RWPE1 (cell line): ENCODE results near the gene CDK3.

Source experiments
- CTCF ChIA-PET: fragments of 350-600 bp; sonication (Branson Sonifier 250); formaldehyde crosslinking; extraction: SDS; loops from one replicate; lab custom pipeline; 2021; lab: Yijun Ruan, JAX
- POLR2A ChIA-PET: fragments of 400-600 bp; formaldehyde crosslinking; extraction: SDS; loops from one replicate; lab custom pipeline; 2020; ENCODE audit warnings: antibody characterized with exemption; ENCODE audit not compliant: low non-redundant PET; lab: Yijun Ruan, JAX
- DNase-seq: peaks from one replicate; pipeline ENCODE4 v3.0.0; 2012; ENCODE audit warnings: low spot score
- H3K27ac ChIP-seq: fragments of 450-650 bp; 2 replicates; pipeline ENCODE4 v1.5.1; 2017
- CTCF ChIP-seq: fragments of 450-650 bp; conservative IDR thresholded peaks from 2 replicates; pipeline ENCODE4 v1.5.1; 2017; ENCODE audit warnings: low read depth, mild to moderate bottlenecking

CDK3 gene

GRCh38 chr17:76017481-76018339 lies 17.1 kb downstream of the CDK3 start:
- no peak for DNase-seq
- no peak for TF ChIP-seq CTCF
- H3K27ac ChIP-seq, result 0 out of 2 replicates have a peak overlapping the region, but pooled peaks have one; percentile 2
- POLR2A ChIA-PET, result no interaction called here
- CTCF ChIA-PET, result interaction anchor here (1.0 kb wide), 1 partner anchor 262 kb away, joined by 3 read pairs; no protein-coding TSS in a partner anchor

GRCh38 chr17:76018340-76018680 lies 17.7 kb downstream of the CDK3 start:
- no peak overlapping the region for H3K27ac ChIP-seq
- DNase-seq, result no peak
- ChIA-PET CTCF (interaction anchor here (1.0 kb wide), 1 partner anchor 262 kb away, joined by 3 read pairs; no protein-coding TSS in a partner anchor), POLR2A (no interaction called here)
- TF ChIP-seq CTCF, result no peak

- ChIA-PET POLR2A (no interaction called here), CTCF (interaction anchor here (1.7 kb wide), 1 partner anchor 261 kb away, joined by 9 read pairs; no protein-coding TSS in a partner anchor)
- no peak for DNase-seq
- no peak for TF ChIP-seq CTCF
- H3K27ac ChIP-seq, result peak overlapping the region; percentile 11; the same call in 1 of the 2 replicates
Observed at GRCh38 chr17:76018801-76019200, 18.1 kb downstream of the CDK3 start.

- ChIA-PET CTCF (interaction anchor here (1.0 to 1.7 kb wide), 2 partner anchors 20 to 260 kb away, joined by 3 to 9 read pairs; partner anchors contain the start of gene CDK3), POLR2A (no interaction called here)
- no peak overlapping the region for H3K27ac ChIP-seq
- DNase-seq, result no peak
- TF ChIP-seq CTCF, result no peak
Observed at GRCh38 chr17:76019833-76020467, 19.3 kb downstream of the CDK3 start.

- DNase-seq, result no peak
- ChIA-PET CTCF (no interaction called here), POLR2A (interaction anchor here (0.6 kb wide), 1 partner anchor 282 kb away, joined by 6 read pairs; no protein-coding TSS in a partner anchor)
- no peak overlapping the region for H3K27ac ChIP-seq
- no peak for TF ChIP-seq CTCF
Observed at GRCh38 chr17:76022285-76022684, 21.6 kb downstream of the CDK3 start.
